H9 (cell line): ENCODE results near the gene NR5A1. TPM values are rescaled to one million over a fixed set of nuclear protein-coding genes. Genes with fewer than 3 reads are reported as not detected.

Experiments used
- DNase-seq: peaks from one replicate; pipeline ENCODE4 v3.0.0-alpha.2; 2017
- H2AFZ ChIP-seq: one replicate; pipeline ENCODE4 v1.6.1; 2013; ENCODE audit warnings: mild to moderate bottlenecking, low read length, control low read depth, moderate library complexity
- H2AK5ac ChIP-seq: 2 replicates; pipeline ENCODE4 v1.6.1; 2013; ENCODE audit warnings: low read length, control low read depth, mixed read lengths; ENCODE audit not compliant: insufficient read length
- H2BK120ac ChIP-seq: one replicate; pipeline ENCODE4 v1.6.1; 2013; ENCODE audit warnings: low read depth, mild to moderate bottlenecking, low read length, control low read depth, inconsistent platforms; ENCODE audit not compliant: poor library complexity, severe bottlenecking
- H2BK12ac ChIP-seq: 2 replicates; pipeline ENCODE4 v1.6.1; 2013; ENCODE audit warnings: low read length, control low read depth, mixed read lengths, low read depth; ENCODE audit not compliant: insufficient read length
- H2BK15ac ChIP-seq: 2 replicates; pipeline ENCODE4 v1.6.1; 2013; ENCODE audit warnings: low read depth, low read length, control low read depth
- H2BK20ac ChIP-seq: one replicate; pipeline ENCODE4 v1.6.1; 2013; ENCODE audit warnings: low read depth, mild to moderate bottlenecking, low read length, control low read depth, inconsistent platforms; ENCODE audit not compliant: poor library complexity, severe bottlenecking
- H2BK5ac ChIP-seq: 2 replicates; pipeline ENCODE4 v1.6.1; 2013; ENCODE audit warnings: low read length, control low read depth, mixed read lengths; ENCODE audit not compliant: insufficient read length
- H3K14ac ChIP-seq: 2 replicates; pipeline ENCODE4 v1.6.1; 2013; ENCODE audit warnings: low read length, control low read depth; ENCODE audit not compliant: insufficient read depth
- H3K18ac ChIP-seq: 2 replicates; pipeline ENCODE4 v1.6.1; 2013; ENCODE audit warnings: low read depth, mild to moderate bottlenecking, mixed read lengths, low read length, control low read depth; ENCODE audit not compliant: insufficient read length
- H3K23ac ChIP-seq: 2 replicates; pipeline ENCODE4 v1.6.1; 2013; ENCODE audit warnings: low read length, control low read depth, mixed read lengths, low read depth; ENCODE audit not compliant: insufficient read length
- H3K23me2 ChIP-seq: 2 replicates; pipeline ENCODE4 v1.6.1; 2013; ENCODE audit warnings: low read depth, mild to moderate bottlenecking, mixed read lengths, low read length, control low read depth; ENCODE audit not compliant: insufficient read length, poor library complexity, severe bottlenecking
- H3K27ac ChIP-seq: 2 replicates; pipeline ENCODE4 v1.5.1; 2013; ENCODE audit warnings: low read length, control low read depth, mixed read lengths, low read depth; ENCODE audit not compliant: insufficient read length
- H3K27me3 ChIP-seq: 2 replicates; pipeline ENCODE4 v1.6.1; 2013; ENCODE audit warnings: low read length, control low read depth, inconsistent platforms; ENCODE audit not compliant: insufficient read depth
- H3K4ac ChIP-seq: 2 replicates; pipeline ENCODE4 v1.6.1; 2013; ENCODE audit warnings: low read depth, mild to moderate bottlenecking, control low read depth, inconsistent platforms, low read length, moderate library complexity
- H3K4me1 ChIP-seq: 2 replicates; pipeline ENCODE4 v1.6.1; 2013; ENCODE audit warnings: low read length, control low read depth, inconsistent platforms; ENCODE audit not compliant: insufficient read depth
- H3K4me2 ChIP-seq: 2 replicates; pipeline ENCODE4 v1.6.1; 2013; ENCODE audit warnings: low read length, control low read depth, mixed read lengths; ENCODE audit not compliant: insufficient read length, insufficient read depth
- H3K56ac ChIP-seq: 2 replicates; pipeline ENCODE4 v1.6.1; 2013; ENCODE audit warnings: low read depth, mild to moderate bottlenecking, mixed read lengths, low read length, control low read depth; ENCODE audit not compliant: insufficient read length
- H3K79me1 ChIP-seq: 2 replicates; pipeline ENCODE4 v1.6.1; 2013; ENCODE audit warnings: low read depth, mild to moderate bottlenecking, moderate library complexity, low read length, control low read depth, inconsistent platforms; ENCODE audit not compliant: insufficient read depth, poor library complexity, severe bottlenecking
- H3K79me2 ChIP-seq: 2 replicates; pipeline ENCODE4 v1.6.1; 2013; ENCODE audit warnings: low read length, control low read depth, inconsistent platforms; ENCODE audit not compliant: insufficient read depth
- H3K9ac ChIP-seq: 2 replicates; pipeline ENCODE4 v1.6.1; 2013; ENCODE audit warnings: low read length, control low read depth, mixed read lengths; ENCODE audit not compliant: insufficient read length; ENCODE audit errors: extremely low read depth
- H3K9me3 ChIP-seq: one replicate; pipeline ENCODE4 v1.6.1; 2013; ENCODE audit warnings: low read depth, low read length, inconsistent platforms; ENCODE audit not compliant: control insufficient read depth
- H3T11ph ChIP-seq: one replicate; pipeline ENCODE4 v1.6.1; 2013; ENCODE audit warnings: mild to moderate bottlenecking, low read length, control low read depth, inconsistent platforms
- H4K20me1 ChIP-seq: one replicate; pipeline ENCODE4 v1.6.1; 2013; ENCODE audit not compliant: control insufficient read depth, insufficient read length, insufficient read depth
- H4K5ac ChIP-seq: 2 replicates; pipeline ENCODE4 v1.6.1; 2013; ENCODE audit warnings: low read depth, mild to moderate bottlenecking, mixed read lengths, low read length, control low read depth; ENCODE audit not compliant: insufficient read length
- H4K8ac ChIP-seq: replicated peaks from 2 replicates; pipeline ENCODE4 v1.6.1; 2013; ENCODE audit warnings: low read length, control low read depth, mixed read lengths, low read depth; ENCODE audit not compliant: insufficient read length
- H4K91ac ChIP-seq: 2 replicates; pipeline ENCODE4 v1.6.1; 2013; ENCODE audit warnings: low read depth, mild to moderate bottlenecking, moderate library complexity, mixed read lengths, low read length, control low read depth; ENCODE audit not compliant: insufficient read length
- H3K27ac Mint-ChIP-seq, 3 experiments: 2 replicates in 2 of 3; 3 replicates in 1 of 3; pipeline ENCODE4 v1.8.0; 2020 to 2021; ENCODE audit warnings: mixed read lengths in 3 of 3, mild to moderate bottlenecking in 1 of 3, moderate library complexity in 1 of 3
- H3K27me3 Mint-ChIP-seq: 2 replicates; pipeline ENCODE4 v1.8.0; 2021; ENCODE audit warnings: low read depth, mild to moderate bottlenecking, moderate library complexity, mixed read lengths
- H3K36me3 Mint-ChIP-seq, 3 experiments: 2 replicates in 2 of 3; 3 replicates in 1 of 3; pipeline ENCODE4 v1.8.0; 2020 to 2021; ENCODE audit warnings: low read depth in 3 of 3, mixed read lengths in 3 of 3; ENCODE audit not compliant: insufficient read depth in 1 of 3
- H3K4me1 Mint-ChIP-seq, 2 experiments: 2 replicates each; pipeline ENCODE4 v1.8.0; 2020; ENCODE audit warnings: mixed read lengths in 2 of 2
- H3K4me3 Mint-ChIP-seq, 2 experiments: 2 replicates in 1 of 2; 3 replicates in 1 of 2; pipeline ENCODE4 v1.8.0; 2020 to 2021; ENCODE audit warnings: mild to moderate bottlenecking in 2 of 2, mixed read lengths in 2 of 2, moderate library complexity in 1 of 2
- H3K9me3 Mint-ChIP-seq, 2 experiments: 2 replicates in 1 of 2; 3 replicates in 1 of 2; pipeline ENCODE4 v1.8.0; 2020; ENCODE audit warnings: mild to moderate bottlenecking in 2 of 2, mixed read lengths in 2 of 2, moderate library complexity in 1 of 2
- CTCF ChIP-seq: fragments of 200-600 bp; sonication (generic); conservative IDR thresholded peaks from 3 replicates; pipeline ENCODE4 v1.8.0; 2021; ENCODE audit warnings: antibody characterized with exemption, mild to moderate bottlenecking
- WGBS: extraction: QIAGEN DNeasy Blood & Tissue Kit; methylation state at CpG from one replicate; pipeline ENCODE4 v1.1.7; 2013; ENCODE audit warnings: missing lambda C conversion rate, low lambda C conversion rate, mixed read lengths; ENCODE audit not compliant: insufficient read length; ENCODE audit errors: extremely low coverage; 5-methylcytosine and 5-hydroxymethylcytosine counted together
- total RNA-seq: library from RNA; stranded (reverse); gene quantifications from 2 replicates; pipeline ENCODE4 v1.2.1, GENCODE V29; 2021

NR5A1 gene
- total RNA-seq, 1 experiment from 2014 or later, result 0.37 TPM

GRCh38 chr9:124507880-124508423, 753 bp upstream of the NR5A1 start:
- no peak overlapping the region for H3T11ph ChIP-seq
- no peak for TF ChIP-seq CTCF
- Mint-ChIP-seq H3K9me3 (peaks cover 0 to 8% of the 10 kb centered on the region in 2 experiments; a peak in 3 of 5 replicates), H3K27me3 (peaks cover 35% of the 10 kb centered on the region), H3K36me3 (peaks cover 0 to 2% (median 0%) of the 10 kb centered on the region in 3 experiments; a peak in 1 of 7 replicates), H3K4me3 (no peak overlapping the region), H3K27ac (no peak overlapping the region), H3K4me1 (peaks cover 9 to 34% of the 10 kb centered on the region in 2 experiments)
- no peak overlapping the region for H4K5ac ChIP-seq
- peaks cover 6% of the 10 kb centered on the region for H3K23me2 ChIP-seq
- no peak overlapping the region for H3K23ac ChIP-seq
- peaks cover 4% of the 10 kb centered on the region; the same call in 1 of the 2 replicates for H3K4me1 ChIP-seq
- no peak overlapping the region for H3K18ac ChIP-seq
- no peak overlapping the region for H3K4ac ChIP-seq
- H3K79me2 ChIP-seq, result no peaks in the 10 kb centered on the region
- no peak overlapping the region for H3K4me2 ChIP-seq
- WGBS, result no CpG with 5 or more reads among the region's 11 CpGs
- H3K79me1 ChIP-seq, result no peaks in the 10 kb centered on the region
- H2BK12ac ChIP-seq, result no peak overlapping the region
- no peak overlapping the region for H4K91ac ChIP-seq
- H2BK120ac ChIP-seq, result no peak overlapping the region
- H3K9ac ChIP-seq, result no peak overlapping the region
- H2AK5ac ChIP-seq, result no peak overlapping the region
- H3K14ac ChIP-seq, result no peak overlapping the region
- peaks cover 21% of the 10 kb centered on the region for H3K27me3 ChIP-seq
- DNase-seq, result peak; percentile 25
- no peaks in the 10 kb centered on the region for H4K20me1 ChIP-seq
- H2BK15ac ChIP-seq, result no peak overlapping the region
- H3K9me3 ChIP-seq, result no peaks in the 10 kb centered on the region
- H3K27ac ChIP-seq, result no peak overlapping the region
- no peak overlapping the region for H4K8ac ChIP-seq
- no peak overlapping the region for H2BK20ac ChIP-seq
- no peak overlapping the region for H2BK5ac ChIP-seq
- H3K56ac ChIP-seq, result no peak overlapping the region
- no peak overlapping the region for H2AFZ ChIP-seq
